HG03571 (cell line): ENCODE data around the gene TGFB1I1.
"Not testable (repeated sequence)": the region's sequence is repeated elsewhere in the genome, so short reads cannot be mapped to it uniquely, and the experiment has no call there.

ENCODE experiments used
- ATAC-seq: cut with Tn5 transposase; IDR thresholded peaks from one replicate; pipeline ENCODE4 v1.9.1; 2021; ENCODE audit not compliant: unreplicated experiment

Gene TGFB1I1

DNA sequence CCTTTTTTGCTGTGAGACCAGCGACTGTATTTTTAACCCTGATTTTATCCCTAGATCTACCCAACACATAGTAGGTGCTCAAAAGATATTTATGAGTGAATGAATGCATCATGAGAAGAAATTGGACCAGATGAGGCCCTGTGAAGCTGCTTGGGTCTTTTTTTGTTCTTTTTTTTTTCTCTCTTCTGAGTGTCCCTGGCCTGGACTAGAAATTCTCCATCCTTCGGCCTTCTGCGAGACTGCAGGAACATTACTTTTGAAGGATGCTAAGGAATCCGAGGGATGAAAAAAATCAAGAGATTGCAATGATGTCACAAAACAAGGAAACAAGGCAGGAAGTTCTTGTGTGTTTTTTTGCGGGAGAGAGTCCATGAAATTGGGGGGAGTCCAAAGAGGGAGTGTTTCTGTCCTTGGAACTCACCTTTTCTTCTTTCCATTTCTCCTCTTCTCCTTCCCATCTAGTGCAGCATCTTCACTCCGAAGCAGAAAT, 36.8 kb downstream of the TGFB1I1 start:
- no peak for ATAC-seq

DNA sequence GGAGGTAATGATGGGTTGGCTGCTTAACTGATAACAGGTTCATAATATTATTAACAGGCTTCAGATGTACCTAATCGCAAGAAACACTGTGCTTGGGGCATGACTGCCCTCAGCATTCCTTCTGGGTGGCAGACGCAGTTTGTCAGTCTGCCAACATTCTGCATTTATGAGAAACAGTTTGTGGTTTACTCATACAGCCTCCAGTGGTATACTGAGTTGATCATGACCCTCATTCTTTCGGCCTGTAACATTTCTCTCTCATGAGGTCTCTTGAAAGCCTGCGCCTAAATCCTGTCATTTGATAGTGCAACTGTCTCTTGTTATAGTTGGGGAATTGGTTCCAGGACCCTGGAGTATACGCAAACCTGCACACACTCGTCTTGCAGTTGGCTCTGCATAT, 41.2 kb downstream of the TGFB1I1 start:
- no peak for ATAC-seq

DNA sequence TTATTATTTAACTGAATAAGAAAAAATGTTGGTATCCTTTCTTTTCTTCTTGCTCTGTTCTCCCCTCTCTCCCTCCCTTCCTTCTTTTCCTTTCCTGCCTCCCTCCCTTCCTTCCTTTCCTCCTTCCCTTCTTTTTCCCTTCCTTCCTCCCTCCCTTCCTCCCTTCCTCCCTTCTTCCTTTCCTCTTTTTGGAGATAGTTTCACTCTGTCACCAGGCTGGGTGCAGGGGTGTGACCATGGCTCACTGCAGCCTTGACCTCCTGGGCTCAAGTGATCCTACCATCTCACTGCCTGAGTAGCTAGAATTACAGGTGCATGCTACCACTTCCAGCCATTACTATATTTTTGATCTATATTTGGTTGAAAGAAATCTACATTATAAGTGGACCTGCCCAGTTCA, 41.9 kb downstream of the TGFB1I1 start:
- ATAC-seq, result no peak

DNA sequence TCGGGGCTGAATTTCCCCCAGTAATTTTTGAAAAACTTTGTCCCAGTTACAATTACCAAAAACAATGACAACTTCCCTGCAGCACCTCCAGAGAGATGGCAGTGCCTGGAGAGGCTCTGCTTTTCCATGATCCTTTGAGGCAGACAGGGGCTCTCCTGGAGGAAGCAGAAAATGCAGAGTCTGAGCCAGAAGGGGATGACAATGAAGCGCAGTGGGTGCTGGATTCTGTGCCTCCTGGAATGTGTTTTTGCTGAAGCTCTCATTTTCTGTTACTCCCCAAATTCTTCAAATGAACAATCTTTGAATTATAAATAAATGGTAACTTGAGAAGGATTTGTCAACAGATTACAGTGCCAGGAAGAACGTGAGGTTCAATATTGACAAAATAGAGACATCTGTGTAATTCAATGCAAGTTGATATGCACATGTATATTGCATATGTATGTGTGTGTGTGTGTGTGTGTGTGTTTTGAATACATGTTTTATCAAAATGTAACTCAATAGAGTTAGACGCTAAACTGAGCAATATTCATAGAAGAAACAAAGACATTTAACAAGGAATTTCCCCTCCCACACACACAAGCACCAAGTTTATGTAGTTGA, 45.9 kb downstream of the TGFB1I1 start:
- no peak for ATAC-seq

DNA sequence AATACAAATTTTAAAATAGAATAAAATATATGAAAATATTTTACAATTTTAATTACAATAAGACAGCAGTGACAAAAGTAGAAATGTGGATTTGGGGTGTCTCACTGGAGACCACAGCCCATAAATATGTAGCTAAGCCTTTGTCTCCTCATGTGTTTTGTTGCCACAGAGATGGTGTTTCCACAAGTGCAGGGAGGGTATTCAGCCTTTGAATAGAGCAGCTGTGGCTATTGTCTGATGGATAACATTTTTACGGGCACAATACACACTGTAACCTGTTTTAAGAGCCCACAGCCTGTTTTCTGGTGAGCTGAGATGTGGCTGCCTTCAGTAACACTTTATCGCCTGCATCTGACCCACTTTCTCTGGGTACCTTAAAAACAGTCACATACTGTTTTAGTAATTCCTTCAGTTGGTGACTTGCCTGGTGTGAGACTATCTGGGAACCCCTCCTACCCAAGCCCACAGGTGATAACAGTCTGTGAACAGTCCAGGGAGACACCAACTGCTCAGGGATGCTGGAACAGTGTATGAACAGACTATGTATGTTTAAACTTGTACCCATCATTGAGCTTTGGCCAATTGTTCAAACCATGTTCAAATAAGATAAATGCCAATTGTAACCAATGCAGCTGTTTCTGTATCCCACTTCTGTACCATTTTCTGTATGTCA, 47.9 kb downstream of the TGFB1I1 start:
- no peak for ATAC-seq

DNA sequence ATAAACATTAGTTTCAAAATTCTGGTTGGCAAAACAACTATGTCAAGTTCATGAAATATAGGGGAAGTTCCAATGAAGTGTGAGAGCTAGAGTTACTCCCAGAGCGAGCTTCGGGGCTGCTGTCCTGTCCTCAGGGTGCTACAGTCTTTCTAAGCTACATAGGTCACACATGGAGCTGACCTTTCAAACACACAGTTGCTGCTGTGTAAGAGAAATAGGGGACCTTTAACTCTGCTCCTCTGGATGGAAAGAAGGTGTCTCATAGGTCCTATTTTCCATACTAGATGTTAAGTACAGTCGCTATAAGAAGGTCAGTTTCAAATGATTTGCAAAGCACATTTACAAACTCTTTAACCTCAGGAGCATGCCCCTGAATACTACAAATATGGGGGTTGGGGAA, 49.4 kb downstream of the TGFB1I1 start:
- no peak for ATAC-seq

DNA sequence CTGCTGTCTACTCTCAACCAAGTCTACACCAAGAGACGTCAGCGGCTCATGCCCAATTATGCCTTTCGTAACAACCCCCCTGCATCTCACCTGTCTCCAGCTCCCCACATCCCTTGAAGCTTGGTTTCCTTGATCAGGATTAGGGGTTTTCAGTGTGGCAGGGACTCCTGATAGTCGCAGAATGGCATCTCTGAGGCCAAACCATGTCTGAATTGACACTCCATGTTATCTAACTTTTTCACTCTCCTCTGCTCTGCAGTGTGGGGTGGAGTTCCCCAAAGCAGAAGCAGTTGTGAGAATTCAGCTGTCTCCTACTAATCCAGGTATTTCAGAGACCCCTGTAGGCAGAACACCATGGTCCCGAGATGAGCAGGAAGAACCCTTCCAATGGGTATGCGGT, 50.1 kb downstream of the TGFB1I1 start:
- ATAC-seq, result no peak

DNA sequence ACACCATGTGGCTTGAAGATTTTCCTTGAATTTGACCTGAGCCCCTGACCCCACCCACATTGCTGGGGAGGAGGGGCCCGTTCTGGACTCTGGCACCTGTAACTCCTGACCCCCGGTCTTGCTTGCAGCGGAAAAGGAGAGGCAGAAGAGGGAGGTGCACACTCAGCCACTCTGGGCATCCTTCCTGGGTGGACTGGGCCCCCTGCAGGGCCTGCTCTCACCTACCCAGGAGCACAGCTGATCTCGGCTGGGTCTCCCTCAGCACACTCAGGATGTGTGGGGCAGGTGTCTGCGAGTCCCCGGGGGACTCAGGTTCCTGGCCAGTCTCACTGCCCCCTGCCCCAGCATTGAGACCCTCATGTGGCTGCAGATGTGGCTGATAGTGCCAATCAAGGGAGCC, 51.8 kb downstream of the TGFB1I1 start:
- ATAC-seq, result not testable (repeated sequence)

DNA sequence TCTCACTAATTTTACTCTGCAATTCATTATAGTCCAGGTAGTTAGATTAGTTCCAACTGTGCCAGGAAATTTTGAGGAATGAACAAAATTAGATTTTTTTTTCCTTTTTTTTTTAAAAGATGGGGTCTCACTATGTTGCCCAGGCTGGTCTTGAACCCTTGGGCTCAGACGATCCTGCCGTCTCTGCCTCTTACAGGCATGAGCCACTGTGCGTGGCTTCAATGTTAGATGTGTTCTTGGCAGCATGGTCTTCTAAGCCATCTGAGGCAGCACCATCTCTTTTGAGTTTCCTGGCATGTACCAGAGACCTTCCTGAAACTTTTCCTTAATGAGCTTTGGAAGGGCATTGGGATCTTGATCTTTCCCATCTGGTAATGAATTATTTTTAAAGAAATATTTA, 53.2 kb downstream of the TGFB1I1 start:
- ATAC-seq, result no peak
